HL-60/S4 treated with phorbol 12-myristate 13-acetate at 8.2 ng/mL for 4 days and 3 days (cell line): Measurements from ENCODE around the gene SASH1.

Experiments
- in situ Hi-C: fragments of 300-500 bp; cut with MboI; formaldehyde crosslinking; loops from 2 replicates; pipeline ENCODE4 v1.15.0; 2022; ENCODE audit warnings: low sequenced_read_pairs

The SASH1 gene

DNA sequence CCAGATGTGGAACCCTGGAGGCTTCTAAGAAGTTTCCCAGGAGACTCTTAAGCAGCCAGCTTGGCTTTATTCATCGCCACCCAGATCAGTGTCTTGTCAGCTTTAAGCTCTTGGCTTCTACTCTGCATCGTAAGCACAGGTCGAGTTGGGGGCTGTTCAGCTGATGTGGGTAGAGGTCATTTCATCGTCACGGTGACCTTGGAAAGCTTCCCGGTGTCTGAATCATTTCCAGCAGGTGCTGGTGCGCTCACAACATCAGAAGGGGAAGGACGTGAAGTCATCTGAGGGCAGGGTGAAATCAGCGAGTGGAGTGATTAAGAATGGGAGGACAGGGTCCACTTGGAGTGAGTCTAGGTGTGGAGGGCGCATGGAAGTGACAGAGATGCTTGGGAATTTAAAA is 112.6 kb downstream of the SASH1 start:
- in situ Hi-C loops, result loop anchor here (25.0 kb wide), 1 partner anchor 268 kb away; no protein-coding TSS in a partner anchor

- in situ Hi-C loops, result loop anchor here (25.0 kb wide), 1 partner anchor 269 kb away; no protein-coding TSS in a partner anchor
Observed at GRCh38 chr6:148455674-148456558, 113.3 kb downstream of the SASH1 start.

DNA sequence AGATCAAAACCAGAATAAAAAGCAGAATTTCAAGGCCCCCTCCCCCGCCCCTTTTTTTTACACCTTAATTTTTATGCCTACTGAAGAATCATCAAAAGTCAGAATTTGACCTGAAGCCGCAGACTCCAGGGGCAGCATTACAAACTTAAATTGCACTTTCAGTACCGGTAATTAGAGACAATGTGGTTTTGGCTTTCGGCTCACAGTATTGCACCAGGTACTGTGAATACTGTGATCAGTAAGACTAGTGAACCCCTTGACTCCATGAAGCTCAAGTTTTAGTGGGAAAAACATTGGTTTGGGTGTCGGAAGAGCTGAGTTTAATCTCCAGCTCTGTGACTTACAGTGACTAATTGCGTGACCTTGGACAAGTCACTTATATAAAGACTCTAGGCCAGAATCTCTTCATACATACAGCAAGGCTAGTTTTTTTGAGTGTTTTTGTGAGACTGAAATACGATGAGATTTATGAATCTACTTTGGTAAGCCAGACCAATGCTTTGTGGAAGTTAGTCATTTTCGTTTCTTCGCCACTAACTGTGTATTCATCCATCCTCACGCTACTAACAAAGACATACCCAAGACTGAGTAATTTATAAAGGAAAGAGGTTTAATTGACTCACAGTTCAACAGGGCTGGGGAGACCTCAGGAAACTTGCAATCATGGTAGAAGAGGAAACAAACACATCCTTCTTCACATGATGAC is 114.7 kb downstream of the SASH1 start:
- in situ Hi-C loops, result loop anchor here (25.0 kb wide), 1 partner anchor 270 kb away; no protein-coding TSS in a partner anchor

GRCh38 chr6:148457843-148458159 is 115.2 kb downstream of the SASH1 start:
- in situ Hi-C loops, result loop anchor here (25.0 kb wide), 1 partner anchor 270 kb away; no protein-coding TSS in a partner anchor

GRCh38 chr6:148459238-148459637 is 116.6 kb downstream of the SASH1 start:
- in situ Hi-C loops, result loop anchor here (25.0 kb wide), 1 partner anchor 272 kb away; no protein-coding TSS in a partner anchor

- in situ Hi-C loops, result loop anchor here (25.0 kb wide), 1 partner anchor 274 kb away; no protein-coding TSS in a partner anchor
Observed at GRCh38 chr6:148460876-148461646, 118.4 kb downstream of the SASH1 start.

GRCh38 chr6:148461986-148462577 is 119.4 kb downstream of the SASH1 start:
- in situ Hi-C loops, result loop anchor here (25.0 kb wide), 1 partner anchor 275 kb away; no protein-coding TSS in a partner anchor

DNA sequence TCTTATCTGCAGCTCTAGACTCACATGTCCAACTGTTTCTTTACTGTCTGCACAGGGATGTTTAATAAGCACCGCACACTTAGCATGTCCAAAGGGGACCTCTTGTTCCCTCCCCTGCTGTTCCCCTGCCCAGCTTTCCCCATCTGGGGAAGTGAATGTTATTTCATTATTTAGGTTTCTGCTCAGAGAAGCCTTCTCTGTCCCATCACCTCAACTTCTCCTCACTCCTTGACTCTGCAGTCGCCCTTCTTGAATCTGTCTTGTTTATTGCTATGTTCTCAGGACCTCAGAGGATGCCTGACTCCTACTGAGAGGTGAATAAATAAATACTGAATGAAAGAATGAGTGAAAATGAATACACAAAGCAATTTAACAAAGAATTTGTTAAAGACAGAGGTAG is 121.0 kb downstream of the SASH1 start:
- in situ Hi-C loops, result loop anchor here (25.0 kb wide), 1 partner anchor 276 kb away; no protein-coding TSS in a partner anchor

GRCh38 chr6:148464319-148465010 is 121.8 kb downstream of the SASH1 start:
- in situ Hi-C loops, result loop anchor here (25.0 kb wide), 1 partner anchor 277 kb away; no protein-coding TSS in a partner anchor

DNA sequence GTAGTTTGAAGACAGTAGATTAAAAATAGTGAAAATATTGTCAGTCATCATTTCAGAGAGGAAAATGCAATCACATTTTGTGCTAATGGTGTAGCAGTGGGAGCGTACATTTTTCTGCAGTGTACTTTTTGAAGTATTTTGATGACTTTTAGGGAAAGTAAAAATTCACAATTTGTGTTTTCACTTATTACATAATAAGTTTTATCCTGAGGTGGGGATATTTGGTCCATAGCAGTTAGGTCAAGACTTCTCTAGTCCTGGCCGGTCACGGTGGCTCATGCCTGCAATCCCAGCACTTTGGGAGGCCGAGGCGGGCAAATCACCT is 122.3 kb downstream of the SASH1 start:
- in situ Hi-C loops, result loop anchor here (25.0 kb wide), 1 partner anchor 278 kb away; no protein-coding TSS in a partner anchor

GRCh38 chr6:148465670-148466069 is 123.0 kb downstream of the SASH1 start:
- in situ Hi-C loops, result loop anchor here (25.0 kb wide), 1 partner anchor 278 kb away; no protein-coding TSS in a partner anchor

DNA sequence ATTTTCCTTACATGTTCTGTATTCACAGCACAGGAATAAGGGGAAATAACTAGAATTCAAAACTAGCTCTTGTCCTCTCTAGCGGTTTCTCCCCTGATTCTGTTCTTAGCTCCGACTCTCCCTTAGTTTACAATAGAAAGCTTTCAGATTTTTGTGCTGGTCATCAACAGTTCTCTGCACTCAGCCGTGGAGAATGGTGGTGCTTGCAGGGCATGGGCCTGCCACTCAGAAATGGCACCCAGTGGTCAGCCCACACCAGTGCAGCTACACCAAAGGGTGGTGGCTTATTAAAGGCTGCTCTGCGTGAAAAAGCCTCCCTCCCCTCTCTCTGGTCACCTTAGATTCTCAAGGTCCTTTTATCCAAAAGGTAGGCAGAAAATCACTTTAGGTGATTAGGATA is 123.5 kb downstream of the SASH1 start:
- in situ Hi-C loops, result loop anchor here (25.0 kb wide), 1 partner anchor 279 kb away; no protein-coding TSS in a partner anchor

GRCh38 chr6:148467926-148468325 is 125.3 kb downstream of the SASH1 start:
- in situ Hi-C loops, result loop anchor here (25.0 kb wide), 1 partner anchor 281 kb away; no protein-coding TSS in a partner anchor

DNA sequence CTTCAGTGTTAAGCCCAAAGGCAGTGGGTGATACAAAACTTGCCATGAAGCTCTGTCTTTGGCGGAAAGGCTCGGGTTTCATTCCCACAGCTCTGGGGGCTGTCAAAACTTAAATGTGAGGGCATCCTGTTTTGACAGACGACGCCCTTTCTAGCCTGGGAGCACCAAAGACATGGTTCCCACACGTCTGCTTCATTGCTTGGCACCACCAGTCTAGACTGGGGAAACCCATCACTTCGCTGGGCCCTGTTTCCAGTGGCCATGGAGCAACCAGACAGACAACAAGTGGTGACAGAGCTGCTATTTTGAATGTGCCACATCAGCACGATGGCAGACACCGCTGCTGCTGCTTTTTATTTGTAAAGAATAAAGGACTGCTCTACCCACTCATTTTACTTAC is 127.5 kb downstream of the SASH1 start:
- in situ Hi-C loops, result loop anchor here (25.0 kb wide), 1 partner anchor 283 kb away; no protein-coding TSS in a partner anchor

DNA sequence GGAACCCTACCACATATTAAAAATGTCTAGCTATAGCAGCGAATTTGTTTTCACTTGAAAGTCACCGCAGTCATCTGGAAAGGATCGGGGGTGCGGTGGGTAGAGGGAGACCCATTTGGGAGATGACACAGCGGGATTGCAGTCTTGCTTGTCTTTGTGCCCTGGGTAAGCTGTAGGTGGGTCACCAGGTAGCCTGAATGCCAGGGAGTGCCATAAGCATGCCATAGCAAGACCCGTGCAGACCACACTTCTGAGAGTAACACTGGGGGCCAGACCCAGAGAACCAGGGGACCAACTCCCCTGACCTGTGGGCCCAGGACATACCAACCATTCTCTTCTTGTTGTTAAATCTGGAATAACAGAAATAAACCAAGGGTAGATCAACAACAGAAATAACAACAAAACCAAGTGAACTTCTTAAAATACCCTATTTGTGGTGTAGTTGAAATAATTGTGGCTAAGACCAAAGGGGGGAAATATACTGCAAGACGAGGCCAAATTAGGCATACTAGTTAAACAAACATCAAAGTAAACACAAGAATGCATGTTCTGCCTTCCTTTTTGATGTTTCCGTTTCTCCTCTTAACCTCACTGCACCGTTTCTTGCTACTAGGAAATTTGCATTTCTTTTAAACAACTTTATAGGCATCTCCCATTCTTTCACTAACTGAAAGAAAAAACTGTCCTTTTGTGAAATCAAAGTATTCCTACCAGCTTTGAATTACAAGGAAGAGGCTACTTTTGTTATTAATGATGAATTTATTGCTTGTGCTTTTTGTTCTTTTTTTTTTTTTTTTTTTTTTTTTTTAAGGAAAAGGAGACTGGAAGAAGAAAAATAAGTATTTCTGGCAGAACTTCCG is 128.2 kb downstream of the SASH1 start:
- in situ Hi-C loops, result loop anchor here (25.0 kb wide), 1 partner anchor 284 kb away; no protein-coding TSS in a partner anchor

GRCh38 chr6:148471624-148472159 is 129.1 kb downstream of the SASH1 start:
- in situ Hi-C loops, result loop anchor here (25.0 kb wide), 1 partner anchor 284 kb away; no protein-coding TSS in a partner anchor

GRCh38 chr6:148472171-148473105 is 129.8 kb downstream of the SASH1 start:
- in situ Hi-C loops, result loop anchor here (25.0 kb wide), 1 partner anchor 285 kb away; no protein-coding TSS in a partner anchor
